Breast epithelium (tissue), 4 donors: ENCODE measurements around the gene RABGAP1L. TPM values are rescaled to one million over a fixed set of nuclear protein-coding genes. Genes with fewer than 3 reads are reported as not detected.

Experiments used
- DNase-seq, 2 donors: peaks; one replicate each; pipeline ENCODE4 v3.0.0-alpha.2; 2019; ENCODE audit warnings: low spot score in 2 of 2
- H3K27ac ChIP-seq, 2 donors: fragments of 200-600 bp; sonication (generic) in 1 of 2; one replicate each; pipeline ENCODE4 v1.5.1; 2016 to 2019; ENCODE audit warnings: mild to moderate bottlenecking in 1 of 2
- H3K27me3 ChIP-seq, 2 donors: fragments of 200-600 bp; sonication (generic) in 1 of 2; one replicate each; pipeline versions ENCODE4 v1.5.1 to v1.6.0; 2017 to 2019; ENCODE audit warnings: control low read depth in 1 of 2, mild to moderate bottlenecking in 1 of 2
- H3K36me3 ChIP-seq: fragments of 200-600 bp; one replicate; pipeline ENCODE4 v1.5.1; 2019
- H3K4me1 ChIP-seq, 2 donors: fragments of 200-600 bp; sonication (generic); one replicate each; pipeline ENCODE4 v1.5.1; 2016 to 2019; ENCODE audit warnings: control low read depth in 1 of 2
- H3K4me3 ChIP-seq, 3 donors: fragments of 200-600 bp; sonication (generic); 1 replicate in 2 of 3; 2 replicates in 1 of 3; pipeline ENCODE4 v1.5.1; 2016 to 2019; ENCODE audit warnings: mild to moderate bottlenecking in 3 of 3, moderate library complexity in 2 of 3
- H3K9me3 ChIP-seq, 2 donors: fragments of 200-600 bp; sonication (generic) in 1 of 2; one replicate each; pipeline ENCODE4 v1.5.1; 2016 to 2019; ENCODE audit warnings: control low read depth in 1 of 2
- POLR2A ChIP-seq: fragments of 450-650 bp; IDR thresholded peaks from one replicate; pipeline ENCODE4 v1.6.1; 2016; ENCODE audit warnings: antibody characterized with exemption, mild to moderate bottlenecking, moderate library complexity
- POLR2AphosphoS5 ChIP-seq, 3 donors: sonication (generic); formaldehyde crosslinking; IDR thresholded peaks; one replicate each; pipeline ENCODE4 v1.6.1; 2017; ENCODE audit warnings: antibody characterized with exemption in 3 of 3
- intact Hi-C: fragments of 100-400 bp; cut with DNase I; formaldehyde crosslinking; loops from one replicate; pipeline ENCODE4 v1.15.1; 2023; ENCODE audit warnings: low total_unique reads
- total RNA-seq, 3 donors: library from RNA; depleted of rRNA; stranded (reverse); fragments of >200 nt; gene quantifications; one replicate each; pipeline ENCODE4 v1.1.0, GENCODE V29; 2016
- TF ChIP-seq, protein P1 (sequence below), 3 donors: fragments of 450-650 bp; IDR thresholded peaks; one replicate each; pipeline ENCODE4 v1.5.1; 2016 to 2017; ENCODE audit warnings: antibody characterized with exemption in 3 of 3, mild to moderate bottlenecking in 3 of 3, moderate library complexity in 3 of 3

Gene RABGAP1L
- total RNA-seq, 3 donors from 2014 or later, result 41.3 to 83.7 (median 49.5) TPM

DNA sequence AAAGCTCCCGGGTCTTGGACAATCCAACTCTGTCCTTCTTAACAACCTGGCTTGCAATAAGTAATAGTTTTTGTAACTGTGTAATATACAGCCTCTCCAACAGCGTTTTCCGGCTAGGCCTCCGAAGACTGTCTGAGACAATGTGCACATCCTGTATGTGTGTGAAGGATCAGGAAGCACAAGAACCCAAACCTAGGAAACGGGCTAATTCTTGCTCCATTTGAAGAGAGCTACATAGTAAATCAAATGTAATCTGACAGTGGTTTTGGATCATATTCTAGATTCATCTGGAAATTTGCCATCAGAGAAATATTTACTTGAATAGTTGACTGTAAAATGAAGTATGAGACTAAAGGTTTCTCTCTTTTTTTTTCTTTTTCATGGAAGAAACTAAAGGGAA lies 289.7 kb downstream of the RABGAP1L start:
- intact Hi-C loops, result no loop called here
- Histone ChIP-seq H3K36me3 (no peaks in the 10 kb centered on the region), H3K27me3 (no peaks in the 10 kb centered on the region), H3K27ac (no peak overlapping the region), H3K4me1 (no peaks in the 10 kb centered on the region), H3K9me3 (no peaks in the 10 kb centered on the region), H3K4me3 (no peak overlapping the region)
- DNase-seq, result no peak
- TF ChIP-seq, protein P1, sequence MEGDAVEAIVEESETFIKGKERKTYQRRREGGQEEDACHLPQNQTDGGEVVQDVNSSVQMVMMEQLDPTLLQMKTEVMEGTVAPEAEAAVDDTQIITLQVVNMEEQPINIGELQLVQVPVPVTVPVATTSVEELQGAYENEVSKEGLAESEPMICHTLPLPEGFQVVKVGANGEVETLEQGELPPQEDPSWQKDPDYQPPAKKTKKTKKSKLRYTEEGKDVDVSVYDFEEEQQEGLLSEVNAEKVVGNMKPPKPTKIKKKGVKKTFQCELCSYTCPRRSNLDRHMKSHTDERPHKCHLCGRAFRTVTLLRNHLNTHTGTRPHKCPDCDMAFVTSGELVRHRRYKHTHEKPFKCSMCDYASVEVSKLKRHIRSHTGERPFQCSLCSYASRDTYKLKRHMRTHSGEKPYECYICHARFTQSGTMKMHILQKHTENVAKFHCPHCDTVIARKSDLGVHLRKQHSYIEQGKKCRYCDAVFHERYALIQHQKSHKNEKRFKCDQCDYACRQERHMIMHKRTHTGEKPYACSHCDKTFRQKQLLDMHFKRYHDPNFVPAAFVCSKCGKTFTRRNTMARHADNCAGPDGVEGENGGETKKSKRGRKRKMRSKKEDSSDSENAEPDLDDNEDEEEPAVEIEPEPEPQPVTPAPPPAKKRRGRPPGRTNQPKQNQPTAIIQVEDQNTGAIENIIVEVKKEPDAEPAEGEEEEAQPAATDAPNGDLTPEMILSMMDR (IDR thresholded peaks at IDR 0.05), result no peak
- TF ChIP-seq POLR2AphosphoS5 (IDR thresholded peaks at IDR 0.05) (no peak), POLR2A (no peak)

DNA sequence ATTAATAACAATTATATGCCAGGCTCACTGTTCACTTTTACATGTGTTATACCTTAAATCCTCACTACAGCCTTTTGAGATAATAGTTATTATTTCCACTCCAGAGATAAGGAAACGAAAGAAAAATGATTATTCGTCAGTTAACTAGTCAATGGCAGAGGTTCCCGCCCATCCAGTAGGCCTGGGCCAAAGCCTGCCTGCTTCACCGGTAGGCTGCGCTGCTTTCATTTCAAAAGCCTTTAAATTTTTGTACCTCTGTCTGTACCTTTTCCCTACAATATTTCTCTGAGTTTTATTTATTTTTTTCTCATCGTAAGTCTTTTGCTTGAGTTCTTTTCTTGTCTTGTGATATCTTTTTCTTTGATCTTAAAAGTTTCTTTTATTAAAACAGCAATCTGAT lies 292.1 kb downstream of the RABGAP1L start:
- H3K27me3 ChIP-seq, result no peaks in the 10 kb centered on the region
- TF ChIP-seq POLR2A (no peak), POLR2AphosphoS5 (IDR thresholded peaks at IDR 0.05) (no peak)
- TF ChIP-seq, protein P1 (IDR thresholded peaks at IDR 0.05), result no peak
- intact Hi-C loops, result no loop called here
- DNase-seq, result no peak
- H3K9me3 ChIP-seq, result no peaks in the 10 kb centered on the region
- no peaks in the 10 kb centered on the region for H3K36me3 ChIP-seq
- no peaks in the 10 kb centered on the region for H3K4me1 ChIP-seq
- no peak overlapping the region for H3K4me3 ChIP-seq
- no peak overlapping the region for H3K27ac ChIP-seq

DNA sequence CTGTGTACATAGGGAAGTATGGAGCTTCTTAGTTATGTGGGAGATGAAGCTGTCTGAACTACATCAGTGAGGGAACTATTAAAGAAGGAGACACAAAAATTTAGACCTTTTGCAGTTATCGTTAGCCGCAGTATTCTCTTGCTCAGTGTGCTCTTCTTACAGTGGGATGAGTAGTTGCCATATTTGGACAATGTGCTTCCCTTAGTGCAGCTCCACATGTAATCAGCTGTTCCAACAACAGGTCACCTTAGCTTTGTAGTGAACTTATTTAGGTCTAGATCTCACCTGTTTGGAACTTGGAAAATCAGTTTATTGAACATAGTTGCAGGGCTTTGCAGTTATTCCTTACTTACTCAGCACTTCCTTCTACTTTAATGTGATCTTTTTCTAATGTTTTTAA lies 306.5 kb downstream of the RABGAP1L start:
- DNase-seq, result no peak
- Histone ChIP-seq H3K9me3 (no peaks in the 10 kb centered on the region), H3K4me3 (no peak overlapping the region), H3K36me3 (no peaks in the 10 kb centered on the region), H3K4me1 (no peaks in the 10 kb centered on the region), H3K27me3 (no peaks in the 10 kb centered on the region), H3K27ac (no peak overlapping the region)
- TF ChIP-seq POLR2A, result no peak
- TF ChIP-seq, protein P1 (IDR thresholded peaks at IDR 0.05), result no peak
- intact Hi-C loops, result no loop called here

DNA sequence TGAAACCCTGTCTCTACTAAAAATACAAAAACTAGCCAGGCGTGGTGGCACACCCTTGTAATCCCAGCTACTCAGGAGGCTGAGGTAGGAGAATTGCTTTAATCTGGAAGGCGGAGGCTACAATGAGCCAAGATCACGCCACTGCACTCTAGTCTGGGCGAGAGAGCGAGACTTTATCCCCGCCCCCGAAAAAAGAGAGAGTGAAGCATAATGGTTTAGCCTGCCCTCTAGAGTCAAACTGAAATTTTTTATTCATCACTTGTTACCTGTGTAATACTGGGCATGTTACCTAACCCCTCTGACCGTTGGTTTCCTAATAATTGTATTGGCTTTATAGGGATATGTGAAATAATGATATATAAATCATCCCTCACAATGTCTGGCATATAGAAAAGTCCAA lies 307.3 kb downstream of the RABGAP1L start:
- no peak overlapping the region for H3K4me3 ChIP-seq
- no peaks in the 10 kb centered on the region for H3K4me1 ChIP-seq
- no peak overlapping the region for H3K27ac ChIP-seq
- H3K9me3 ChIP-seq, result no peaks in the 10 kb centered on the region
- intact Hi-C loops, result no loop called here
- TF ChIP-seq POLR2A, result no peak
- TF ChIP-seq, protein P1 (IDR thresholded peaks at IDR 0.05), result no peak
- TF ChIP-seq POLR2AphosphoS5 (IDR thresholded peaks at IDR 0.05), result no peak
- H3K36me3 ChIP-seq, result no peaks in the 10 kb centered on the region
- DNase-seq, result no peak
- no peaks in the 10 kb centered on the region for H3K27me3 ChIP-seq

DNA sequence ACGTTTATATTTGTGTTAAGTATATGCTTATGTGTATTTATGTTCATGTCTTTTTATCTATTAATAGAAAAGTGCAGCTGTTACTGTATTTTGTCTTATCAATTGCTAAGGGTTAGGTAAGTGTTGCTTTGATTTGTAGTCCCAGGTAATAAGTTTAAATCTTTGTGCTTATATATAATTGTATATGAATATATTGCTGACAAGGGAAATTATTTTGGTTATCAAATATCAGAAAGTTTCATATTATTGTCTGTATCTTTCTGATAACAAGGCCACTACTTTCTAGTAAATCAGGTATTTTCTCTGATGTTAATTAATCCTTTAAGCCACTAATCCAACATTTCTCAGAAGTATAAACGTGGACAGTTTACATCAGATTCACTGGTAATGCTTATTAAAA lies 309.7 kb downstream of the RABGAP1L start:
- Histone ChIP-seq H3K4me3 (no peak overlapping the region), H3K27ac (no peak overlapping the region), H3K36me3 (no peaks in the 10 kb centered on the region), H3K9me3 (no peaks in the 10 kb centered on the region), H3K4me1 (no peaks in the 10 kb centered on the region), H3K27me3 (no peaks in the 10 kb centered on the region)
- DNase-seq, result no peak
- intact Hi-C loops, result no loop called here
- TF ChIP-seq, protein P1 (IDR thresholded peaks at IDR 0.05), result no peak
- TF ChIP-seq POLR2A, result no peak
- TF ChIP-seq POLR2AphosphoS5 (IDR thresholded peaks at IDR 0.05), result no peak
